Bone marrow (tissue), 2 donors: Measurements from ENCODE around the gene UBQLNL.

ENCODE experiments used
- DNase-seq, 2 donors: peaks; one replicate each; lab custom pipeline; 2025; lab: John Stamatoyannopoulos, UW

Gene UBQLNL

GRCh38 chr11:5516599-5516998 is at the start of gene UBQLNL:
Gene UBQLNL (minus strand): TSS chr11:5516699. CDS start chr11:5516441, 258 bp downstream.
- DNase-seq: no peak

- no peak for DNase-seq
These were observed 47.9 kb upstream of the UBQLNL start for GRCh38 chr11:5564259-5565019.

DNA sequence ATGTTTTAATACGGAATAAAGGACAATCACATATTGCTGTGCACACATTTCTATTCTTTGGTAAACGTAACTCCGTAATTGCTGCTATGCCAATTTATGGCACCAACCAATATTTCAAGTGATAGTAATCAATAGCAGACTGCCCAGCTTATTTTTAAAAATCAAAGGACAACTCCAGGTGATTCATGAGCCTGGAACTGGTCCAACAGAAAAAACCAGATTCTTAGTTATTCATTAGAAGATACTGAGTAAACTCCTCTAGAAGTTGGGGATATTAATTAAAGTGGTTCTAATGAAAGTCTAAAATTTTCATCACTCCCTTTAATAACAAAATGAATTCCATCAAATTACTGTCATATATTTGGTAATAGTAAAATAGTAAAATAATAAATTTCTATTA is 41.3 kb upstream of the UBQLNL start:
- DNase-seq: no peak

DNA sequence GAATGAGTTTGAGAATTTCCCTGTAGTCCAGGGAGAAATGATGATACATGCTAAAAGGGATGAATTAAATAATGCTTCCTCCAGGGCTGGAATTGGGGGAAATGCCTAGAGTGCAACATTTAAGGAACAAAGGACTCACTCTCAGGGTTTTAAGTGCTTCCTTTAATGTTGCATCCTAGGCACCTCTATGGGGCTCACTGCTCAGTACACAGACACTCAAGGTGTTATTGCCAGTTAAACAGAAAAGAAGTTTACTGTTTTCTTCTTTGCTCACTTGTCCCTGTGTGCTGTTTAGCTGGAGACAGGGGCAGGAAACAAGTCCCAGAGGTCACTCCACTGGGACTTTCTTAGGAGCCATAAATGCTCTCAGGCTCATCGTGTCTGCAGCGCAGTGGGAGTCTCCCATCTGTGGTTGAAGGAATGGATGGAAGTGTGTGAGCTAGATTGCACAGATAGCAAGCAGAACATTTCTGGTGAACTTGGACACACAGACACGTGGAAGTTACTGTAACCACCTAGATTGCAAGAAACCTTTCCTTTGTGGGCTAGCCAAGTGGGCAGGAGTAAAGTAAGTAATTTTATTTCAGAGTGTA is 40.2 kb upstream of the UBQLNL start:
- no peak for DNase-seq

GRCh38 chr11:5553343-5553742 is 36.8 kb upstream of the UBQLNL start:
- DNase-seq: no peak

DNA sequence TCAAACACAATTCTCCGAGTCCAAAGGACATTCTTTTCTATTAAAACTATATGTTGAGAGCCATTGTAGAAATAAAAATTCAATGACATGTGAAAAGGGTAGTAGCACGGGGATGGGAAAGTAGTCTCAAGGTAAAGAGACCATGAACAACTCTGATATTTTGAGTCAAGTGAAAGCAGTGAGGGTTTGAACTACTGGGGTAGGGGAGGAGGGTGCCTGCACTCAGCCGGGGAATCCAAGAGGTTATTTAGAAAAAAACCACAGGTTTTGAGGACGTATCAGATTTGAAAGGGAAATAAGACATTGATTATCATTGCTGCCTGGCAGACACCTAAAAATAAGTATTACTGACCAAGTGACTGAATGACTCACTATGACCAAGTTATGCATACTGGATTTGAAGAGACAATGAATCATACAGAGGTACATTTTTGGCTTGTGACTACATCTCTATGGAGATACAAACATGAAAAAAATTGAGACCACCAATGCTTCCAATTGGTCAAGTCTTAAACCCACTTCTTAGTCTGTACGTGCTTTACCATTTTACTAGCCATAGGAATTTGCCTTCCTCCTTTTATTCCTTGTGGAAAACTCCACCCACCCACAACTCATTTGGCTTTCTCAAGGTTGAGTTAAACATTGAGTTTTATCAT is 34.1 kb upstream of the UBQLNL start:
- no peak for DNase-seq

GRCh38 chr11:5548440-5548839 is 31.9 kb upstream of the UBQLNL start, which contains the start of gene OR52H1:
Gene OR52H1 (minus strand): TSS chr11:5548540. CDS start chr11:5545505, 3,035 bp downstream.
- DNase-seq: no peak

GRCh38 chr11:5547982-5548381 is 31.5 kb upstream of the UBQLNL start:
- no peak for DNase-seq

DNA sequence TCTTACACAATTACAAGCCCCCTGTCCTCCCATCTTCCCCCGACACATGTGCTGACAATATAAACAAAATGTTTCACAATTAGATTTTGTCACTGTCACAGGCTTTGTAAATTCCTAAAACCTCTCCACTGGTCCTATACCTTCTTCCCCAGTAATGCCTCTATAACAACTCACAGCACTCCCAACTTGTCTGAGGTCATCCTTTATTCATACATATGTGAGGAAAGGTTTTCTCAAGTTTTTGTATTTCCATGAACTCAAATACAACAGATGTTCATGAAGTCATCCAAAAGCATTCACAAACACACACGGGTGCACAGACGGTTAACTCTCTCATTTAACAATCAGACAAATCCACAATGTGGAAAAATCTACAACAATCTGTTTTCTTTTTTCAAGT is 30.0 kb upstream of the UBQLNL start:
- DNase-seq: no peak

GRCh38 chr11:5541427-5541826 is 24.9 kb upstream of the UBQLNL start:
- DNase-seq: no peak

DNA sequence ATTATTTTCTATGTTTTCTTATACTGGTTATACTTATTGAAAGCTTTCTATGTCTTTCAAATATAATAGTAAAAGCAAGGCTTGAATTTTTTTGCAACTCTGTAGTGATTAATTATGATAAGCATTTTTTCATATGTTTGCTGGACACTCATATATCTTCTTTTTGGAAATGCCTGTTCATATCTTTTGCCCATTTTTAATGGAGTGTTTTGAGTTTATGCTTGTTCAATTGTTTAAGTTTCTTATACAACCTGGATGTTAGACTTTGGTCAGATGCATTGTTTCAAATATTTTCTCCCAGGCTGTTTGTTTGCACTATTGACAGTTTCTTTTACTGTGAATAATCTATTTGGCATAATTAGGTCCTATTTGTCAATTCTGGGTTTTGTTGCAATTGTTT is 20.0 kb upstream of the UBQLNL start:
- DNase-seq: no peak

- no peak for DNase-seq
These were observed 17.5 kb upstream of the UBQLNL start for GRCh38 chr11:5534046-5534445.

- DNase-seq: no peak
These were observed 14.7 kb upstream of the UBQLNL start for GRCh38 chr11:5531053-5531831.

- no peak for DNase-seq
These were observed 12.0 kb upstream of the UBQLNL start for GRCh38 chr11:5528495-5528894.

DNA sequence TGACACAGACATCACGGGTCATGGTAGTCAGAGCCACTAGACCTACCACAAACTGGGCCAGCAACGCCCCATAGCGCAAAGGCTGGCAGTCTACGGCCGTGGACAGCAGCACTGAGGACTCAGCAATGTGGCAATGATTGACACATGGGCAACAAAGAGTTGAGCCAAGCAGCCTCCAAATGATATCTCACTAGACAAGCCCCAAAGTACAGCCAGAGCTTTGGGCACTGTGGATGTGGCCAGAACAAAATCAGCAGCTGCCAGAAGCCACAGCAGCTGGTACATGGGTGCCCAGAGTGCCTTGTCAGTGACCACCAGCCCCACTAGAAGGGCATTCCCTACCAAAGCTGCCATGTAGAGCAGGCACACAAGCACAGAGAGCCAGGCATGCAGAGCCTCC is 11.2 kb upstream of the UBQLNL start:
- DNase-seq: no peak

- DNase-seq: no peak
These were observed 8.3 kb upstream of the UBQLNL start for GRCh38 chr11:5524756-5525155.

- DNase-seq: no peak
These were observed 5.8 kb upstream of the UBQLNL start for GRCh38 chr11:5522308-5522707.

- DNase-seq: no peak
These were observed 5.0 kb upstream of the UBQLNL start for GRCh38 chr11:5521540-5521939.

DNA sequence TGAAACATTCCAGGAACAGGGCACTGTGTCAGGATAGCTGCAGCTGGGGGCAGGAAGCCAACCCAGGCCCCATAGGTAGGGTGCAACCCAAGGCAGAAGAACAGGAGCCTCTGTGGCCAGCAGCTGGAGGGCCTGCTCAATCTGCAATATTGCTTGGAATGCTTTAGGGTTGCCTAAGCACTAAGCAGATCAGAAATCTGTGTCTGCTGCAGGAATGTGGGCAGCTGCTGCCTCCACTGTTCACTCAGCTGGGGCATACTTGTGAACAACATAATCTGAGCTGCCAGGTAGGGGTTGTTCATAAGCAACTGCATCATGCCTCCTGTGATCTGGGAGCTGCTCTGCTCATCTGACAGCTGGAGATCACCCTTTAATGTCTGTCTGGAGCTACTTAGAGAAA is 1.7 kb downstream of the UBQLNL start:
- no peak for DNase-seq

DNA sequence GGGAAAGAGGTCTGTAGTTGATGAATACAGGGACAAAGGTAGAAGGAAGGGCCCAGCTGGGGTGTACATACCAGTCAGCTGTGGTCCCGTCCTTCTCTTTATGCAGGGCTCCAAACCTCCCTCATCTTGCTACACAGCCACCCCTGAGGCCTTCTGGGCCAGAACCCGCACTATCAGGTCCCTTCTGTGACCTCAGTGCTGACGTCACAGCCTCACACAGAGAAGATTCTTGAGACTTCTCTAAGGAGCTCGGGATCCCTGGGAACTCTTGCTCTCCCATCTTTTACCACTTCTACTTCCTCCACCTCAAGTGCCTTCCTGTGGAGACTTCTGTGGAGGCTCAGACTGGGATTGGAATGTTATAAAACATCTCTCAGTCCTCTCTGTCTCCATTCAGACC is 6.7 kb downstream of the UBQLNL start, which contains the start of gene UBQLN3:
Gene UBQLN3 (minus strand): TSS at position 155 of the 400 bp plus-strand sequence. CDS start 399 bp downstream, outside the sequence.
- DNase-seq: no peak

DNA sequence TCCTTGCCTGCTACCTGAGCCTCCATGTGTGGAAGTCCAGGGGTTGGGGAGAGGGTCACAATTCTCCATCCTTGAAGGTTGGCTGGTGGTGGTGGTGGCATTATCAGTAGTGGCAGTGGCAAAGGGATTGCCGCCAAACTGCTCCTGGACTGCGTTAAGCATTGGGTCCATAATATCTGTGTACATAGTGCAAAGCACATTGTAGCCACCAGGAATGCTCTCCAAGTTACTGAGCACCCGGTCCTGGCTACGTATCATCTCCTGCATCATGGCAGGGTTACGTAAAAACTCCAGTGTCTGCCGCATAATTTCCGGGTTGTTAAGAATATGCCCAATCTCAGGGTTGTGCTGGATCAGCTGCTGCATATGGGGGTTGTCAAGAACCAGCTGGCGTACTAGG is 7.9 kb downstream of the UBQLNL start:
- DNase-seq: no peak

- DNase-seq: no peak
These were observed 8.6 kb downstream of the UBQLNL start for GRCh38 chr11:5507933-5508305.
